DOHH2 (cell line): ENCODE results near the gene PSMD11.

ENCODE experiments used
- H3F3A ChIP-seq: fragments of 200-600 bp; sonication (generic), shearing (Covaris generic); 2 replicates; pipeline ENCODE4 v1.6.0; 2016; ENCODE audit warnings: antibody characterized with exemption, mild to moderate bottlenecking; ENCODE audit not compliant: control insufficient read depth, insufficient read depth
- H3K27ac ChIP-seq: fragments of 200-600 bp; sonication (generic); 2 replicates; pipeline ENCODE4 v1.5.1; 2014; ENCODE audit warnings: low read depth, mild to moderate bottlenecking, low read length, moderate library complexity
- H3K27me3 ChIP-seq: fragments of 200-600 bp; sonication (generic); 2 replicates; pipeline ENCODE4 v1.6.1; 2014; ENCODE audit warnings: mild to moderate bottlenecking, low read length, mixed read lengths; ENCODE audit not compliant: control insufficient read depth
- H3K36me3 ChIP-seq: fragments of 200-600 bp; sonication (generic); 2 replicates; pipeline ENCODE4 v1.6.1; 2014; ENCODE audit warnings: mild to moderate bottlenecking, low read length, moderate library complexity, mixed read lengths; ENCODE audit not compliant: control insufficient read depth
- H3K4me1 ChIP-seq: fragments of 200-600 bp; sonication (generic); 2 replicates; pipeline ENCODE4 v1.6.1; 2014; ENCODE audit warnings: mild to moderate bottlenecking, low read length, mixed read lengths; ENCODE audit not compliant: control insufficient read depth
- H3K4me2 ChIP-seq: fragments of 200-600 bp; sonication (generic); 2 replicates; pipeline ENCODE4 v1.6.0; 2014; ENCODE audit warnings: mild to moderate bottlenecking, low read length, moderate library complexity
- H3K4me3 ChIP-seq: fragments of 200-600 bp; sonication (generic); 2 replicates; pipeline ENCODE4 v1.5.1; 2014; ENCODE audit warnings: mild to moderate bottlenecking, low read length, mixed read lengths
- H3K79me2 ChIP-seq: fragments of 200-600 bp; sonication (generic); 2 replicates; pipeline ENCODE4 v1.6.1; 2014; ENCODE audit warnings: mild to moderate bottlenecking, low read length, mixed read lengths; ENCODE audit not compliant: control insufficient read depth
- H3K9me2 ChIP-seq: fragments of 200-600 bp; sonication (generic); replicated peaks from 2 replicates; pipeline ENCODE4 v1.6.1; 2014; ENCODE audit warnings: mild to moderate bottlenecking, low read length, mixed read lengths; ENCODE audit not compliant: control insufficient read depth
- H3K9me3 ChIP-seq: fragments of 200-600 bp; sonication (generic); 2 replicates; pipeline ENCODE4 v1.6.1; 2014; ENCODE audit warnings: antibody characterized with exemption, low read length, mixed read lengths; ENCODE audit not compliant: control insufficient read depth, insufficient read depth
- H4K20me1 ChIP-seq: fragments of 200-600 bp; sonication (generic); 2 replicates; pipeline ENCODE4 v1.6.0; 2014; ENCODE audit warnings: low read depth, mild to moderate bottlenecking, antibody characterized with exemption, low read length, moderate library complexity; ENCODE audit not compliant: control insufficient read depth, insufficient read depth
- EZH2phosphoT487 ChIP-seq: fragments of 200-600 bp; sonication (generic); IDR thresholded peaks from 2 replicates; pipeline ENCODE4 v1.6.1; 2017; ENCODE audit warnings: borderline replicate concordance, mild to moderate bottlenecking, antibody characterized with exemption, low read length, moderate library complexity, mixed read lengths
- TF ChIP-seq, protein P1 (sequence below): fragments of 200-600 bp; sonication (generic); IDR thresholded peaks from one replicate; pipeline ENCODE4 v1.5.1; 2014; ENCODE audit warnings: antibody characterized with exemption, mild to moderate bottlenecking, low read depth, low read length; ENCODE audit not compliant: poor library complexity, severe bottlenecking

The PSMD11 gene

GRCh38 chr17:32488604-32489180 lies 44.4 kb downstream of the PSMD11 start:
- Histone ChIP-seq H3F3A (peaks cover 13% of the 10 kb centered on the region; the same call in 1 of the 2 replicates), H3K27me3 (no peaks in the 10 kb centered on the region), H3K9me2 (no peaks in the 10 kb centered on the region), H3K27ac (no peak overlapping the region), H3K79me2 (no peaks in the 10 kb centered on the region), H3K36me3 (no peaks in the 10 kb centered on the region), H3K4me2 (no peak overlapping the region), H3K4me1 (peaks cover 26% of the 10 kb centered on the region), H3K9me3 (no peaks in the 10 kb centered on the region), H3K4me3 (no peak overlapping the region), H4K20me1 (no peaks in the 10 kb centered on the region)
- TF ChIP-seq EZH2phosphoT487, result no peak
- TF ChIP-seq, protein P1, sequence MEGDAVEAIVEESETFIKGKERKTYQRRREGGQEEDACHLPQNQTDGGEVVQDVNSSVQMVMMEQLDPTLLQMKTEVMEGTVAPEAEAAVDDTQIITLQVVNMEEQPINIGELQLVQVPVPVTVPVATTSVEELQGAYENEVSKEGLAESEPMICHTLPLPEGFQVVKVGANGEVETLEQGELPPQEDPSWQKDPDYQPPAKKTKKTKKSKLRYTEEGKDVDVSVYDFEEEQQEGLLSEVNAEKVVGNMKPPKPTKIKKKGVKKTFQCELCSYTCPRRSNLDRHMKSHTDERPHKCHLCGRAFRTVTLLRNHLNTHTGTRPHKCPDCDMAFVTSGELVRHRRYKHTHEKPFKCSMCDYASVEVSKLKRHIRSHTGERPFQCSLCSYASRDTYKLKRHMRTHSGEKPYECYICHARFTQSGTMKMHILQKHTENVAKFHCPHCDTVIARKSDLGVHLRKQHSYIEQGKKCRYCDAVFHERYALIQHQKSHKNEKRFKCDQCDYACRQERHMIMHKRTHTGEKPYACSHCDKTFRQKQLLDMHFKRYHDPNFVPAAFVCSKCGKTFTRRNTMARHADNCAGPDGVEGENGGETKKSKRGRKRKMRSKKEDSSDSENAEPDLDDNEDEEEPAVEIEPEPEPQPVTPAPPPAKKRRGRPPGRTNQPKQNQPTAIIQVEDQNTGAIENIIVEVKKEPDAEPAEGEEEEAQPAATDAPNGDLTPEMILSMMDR, result no peak

GRCh38 chr17:32489320-32490100 lies 45.2 kb downstream of the PSMD11 start:
- peaks cover 26% of the 10 kb centered on the region for H3K4me1 ChIP-seq
- no peaks in the 10 kb centered on the region for H4K20me1 ChIP-seq
- no peaks in the 10 kb centered on the region for H3K79me2 ChIP-seq
- H3K4me3 ChIP-seq, result no peak overlapping the region
- no peak overlapping the region for H3K27ac ChIP-seq
- no peaks in the 10 kb centered on the region for H3K9me3 ChIP-seq
- no peaks in the 10 kb centered on the region for H3K27me3 ChIP-seq
- TF ChIP-seq, protein P1, result no peak
- no peak for TF ChIP-seq EZH2phosphoT487
- H3K9me2 ChIP-seq, result no peaks in the 10 kb centered on the region
- no peak overlapping the region for H3K4me2 ChIP-seq
- H3K36me3 ChIP-seq, result no peaks in the 10 kb centered on the region
- H3F3A ChIP-seq, result peaks cover 13% of the 10 kb centered on the region; the same call in 1 of the 2 replicates

DNA sequence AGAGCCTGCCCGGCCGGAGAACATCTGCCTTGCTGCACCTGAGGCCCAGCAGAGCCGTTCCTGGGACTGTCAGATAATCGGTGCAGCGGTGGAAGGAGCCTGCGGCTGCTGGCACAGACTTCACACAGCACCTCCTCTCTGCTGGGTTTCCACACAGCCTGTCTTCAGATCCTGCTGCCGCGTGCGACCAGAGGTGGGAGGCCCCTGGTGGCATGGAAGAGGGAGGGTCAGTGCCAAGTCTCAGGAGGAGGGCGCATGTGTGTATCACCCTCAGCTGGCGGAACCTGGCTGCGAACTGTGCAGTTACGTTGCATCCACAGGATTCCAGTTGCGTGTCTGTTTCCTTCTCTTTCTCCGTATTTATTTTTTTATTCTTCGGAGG lies 45.8 kb downstream of the PSMD11 start:
- no peaks in the 10 kb centered on the region for H3K27me3 ChIP-seq
- no peak overlapping the region for H3K4me3 ChIP-seq
- TF ChIP-seq, protein P1, result no peak
- TF ChIP-seq EZH2phosphoT487, result no peak
- no peaks in the 10 kb centered on the region for H4K20me1 ChIP-seq
- no peaks in the 10 kb centered on the region for H3K79me2 ChIP-seq
- no peak overlapping the region for H3K4me2 ChIP-seq
- H3F3A ChIP-seq, result peaks cover 13% of the 10 kb centered on the region; the same call in 1 of the 2 replicates
- H3K27ac ChIP-seq, result no peak overlapping the region
- H3K36me3 ChIP-seq, result no peaks in the 10 kb centered on the region
- peaks cover 26% of the 10 kb centered on the region for H3K4me1 ChIP-seq
- H3K9me2 ChIP-seq, result no peaks in the 10 kb centered on the region
- no peaks in the 10 kb centered on the region for H3K9me3 ChIP-seq
